K562 (cell line): ENCODE results near the gene GIGYF1. TPM values are rescaled to one million over a fixed set of nuclear protein-coding genes. Genes with fewer than 3 reads are reported as not detected.

Experiments used
- ATAC-seq: fragments of 200-7000 bp; cut with Tn5 transposase; 3 replicates; pipeline ENCODE4 v1.9.1; 2020; ENCODE audit warnings: moderate library complexity
- BruUV-seq: library from RNA; stranded (reverse); fragments of 400-500 nt; replicated peaks from 2 replicates; lab custom pipeline; 2021; lab: Mats Ljungman, UMichigan
- CTCF ChIA-PET: fragments of 300-600 bp; formaldehyde crosslinking; extraction: SDS; loops from one replicate; lab custom pipeline; 2021; ENCODE audit warnings: low intra/inter-chr PET ratio; lab: Yijun Ruan, JAX
- POLR2A ChIA-PET: fragments of 300-600, 350-650 bp; sonication (Branson Sonifier 250); formaldehyde crosslinking; extraction: SDS; loops from one replicate; lab custom pipeline; 2021; ENCODE audit warnings: antibody characterized with exemption, inconsistent platforms; lab: Yijun Ruan, JAX
- DNase-seq, 4 experiments: peaks; one replicate each; pipeline versions ENCODE4 v3.0.0 to v3.0.0-alpha.2; 2011 to 2018; ENCODE audit warnings: low spot score in 3 of 4, mixed read lengths in 3 of 4; ENCODE audit errors: extremely low read depth in 1 of 4
- FAIRE-seq: peaks from 2 replicates; lab custom pipeline; 2011; peaks lifted over from hg19 to GRCh38; lab: Jason Lieb, UNC
- H2AFZ ChIP-seq: 2 replicates; pipeline ENCODE4 v1.6.0; 2011; ENCODE audit warnings: low read depth, low read length, control low read depth, inconsistent platforms
- H3K27ac ChIP-seq: fragments of 200-600 bp; 3 replicates; pipeline ENCODE4 v1.8.0; 2011; ENCODE audit warnings: low read depth, mild to moderate bottlenecking, control low read depth, inconsistent platforms, low read length, moderate library complexity, mixed read lengths; ENCODE audit errors: extremely low read depth
- H3K27me3 ChIP-seq, 2 experiments: fragments of 300-600 bp in 1 of 2; 2 replicates in 1 of 2; 3 replicates in 1 of 2; pipeline versions ENCODE4 v1.6.0 to v1.8.0; 2011; ENCODE audit warnings: inconsistent platforms in 2 of 2, low read length in 2 of 2, mild to moderate bottlenecking in 1 of 2, mixed read lengths in 1 of 2, moderate library complexity in 1 of 2; ENCODE audit not compliant: control insufficient read depth in 2 of 2, insufficient read depth in 2 of 2
- H3K36me3 ChIP-seq: fragments of 300-600 bp; 3 replicates; pipeline ENCODE4 v1.8.0; 2011; ENCODE audit warnings: mild to moderate bottlenecking, low read length, inconsistent platforms; ENCODE audit not compliant: control insufficient read depth, insufficient read depth
- H3K4me1 ChIP-seq, 2 experiments: fragments of 200-600 bp in 1 of 2; replicated peaks in 1 of 2; 2 replicates in 1 of 2; 3 replicates in 1 of 2; pipeline versions ENCODE4 v1.5.1 to v1.8.0; 2011; ENCODE audit warnings: inconsistent platforms in 2 of 2, low read length in 2 of 2, mild to moderate bottlenecking in 1 of 2, mixed read lengths in 1 of 2, moderate library complexity in 1 of 2; ENCODE audit not compliant: control insufficient read depth in 2 of 2, insufficient read depth in 2 of 2
- H3K4me2 ChIP-seq: 2 replicates; pipeline ENCODE4 v1.6.1; 2011; ENCODE audit warnings: low read length, control low read depth, inconsistent platforms, mixed read lengths; ENCODE audit not compliant: insufficient read depth
- H3K4me3 ChIP-seq: fragments of 200-600 bp; sonication (generic), shearing (Covaris generic); 2 replicates; pipeline ENCODE4 v1.5.1; 2016; ENCODE audit warnings: control low read depth, inconsistent platforms
- H3K79me2 ChIP-seq: fragments of 200-600 bp; 3 replicates; pipeline ENCODE4 v1.8.0; 2011; ENCODE audit warnings: low read length, inconsistent platforms; ENCODE audit not compliant: control insufficient read depth, insufficient read depth
- H3K9ac ChIP-seq, 2 experiments: 2 replicates each; pipeline versions ENCODE4 v1.6.0 to v1.6.1; 2011; ENCODE audit warnings: low read depth in 2 of 2, low read length in 2 of 2, control low read depth in 1 of 2, inconsistent platforms in 1 of 2, mild to moderate bottlenecking in 1 of 2, mixed read lengths in 1 of 2; ENCODE audit not compliant: insufficient read depth in 1 of 2
- H3K9me1 ChIP-seq: one replicate; pipeline ENCODE4 v1.6.0; 2011; ENCODE audit warnings: inconsistent platforms, mild to moderate bottlenecking, low read length, moderate library complexity; ENCODE audit not compliant: control insufficient read depth, insufficient read depth
- H3K9me3 ChIP-seq: replicated peaks from 2 replicates; pipeline ENCODE4 v1.5.1; 2011; ENCODE audit warnings: low read depth, low read length, inconsistent platforms; ENCODE audit not compliant: control insufficient read depth, insufficient read depth
- H4K20me1 ChIP-seq: replicated peaks from 2 replicates; pipeline ENCODE4 v1.6.1; 2011; ENCODE audit warnings: low read length, inconsistent platforms, mixed read lengths; ENCODE audit not compliant: control insufficient read depth, insufficient read depth
- CHD1 ChIP-seq: fragments of 200-600 bp; sonication (generic); IDR thresholded peaks from one replicate; pipeline ENCODE4 v1.6.1; 2012; ENCODE audit warnings: mild to moderate bottlenecking, moderate library complexity, low read length, inconsistent platforms
- ETV5 ChIP-seq: sonication (generic); formaldehyde crosslinking; IDR thresholded peaks from 2 replicates; pipeline ENCODE4 v1.4.0; 2020; ENCODE audit warnings: low read depth, mild to moderate bottlenecking, missing genetic modification reagents
- HDAC2 ChIP-seq: fragments of 450-650 bp; IDR thresholded peaks from 2 replicates; pipeline ENCODE4 v1.6.1; 2016; ENCODE audit warnings: mild to moderate bottlenecking
- HDGF ChIP-seq: fragments of 450-650 bp; IDR thresholded peaks from 2 replicates; pipeline ENCODE4 v1.6.1; 2016
- KAT7 ChIP-seq: sonication (generic); formaldehyde crosslinking; IDR thresholded peaks from 2 replicates; pipeline ENCODE4 v1.8.0; 2022; ENCODE audit warnings: missing genetic modification reagents, mild to moderate bottlenecking, borderline replicate concordance
- KDM4B ChIP-seq, 2 experiments: fragments of 450-650 bp in 1 of 2; sonication (generic) in 1 of 2; IDR thresholded peaks; 2 replicates each; pipeline ENCODE4 v1.6.1; 2016 to 2017; ENCODE audit warnings: borderline replicate concordance in 2 of 2, antibody characterized with exemption in 1 of 2, low read depth in 1 of 2, mild to moderate bottlenecking in 1 of 2
- MBD2 ChIP-seq: sonication (generic); IDR thresholded peaks from 2 replicates; pipeline ENCODE4 v1.6.1; 2016; ENCODE audit warnings: low read depth, borderline replicate concordance
- NCOR1 ChIP-seq: fragments of 450-650 bp; IDR thresholded peaks from 2 replicates; pipeline ENCODE4 v1.6.1; 2016; ENCODE audit warnings: mild to moderate bottlenecking, moderate library complexity
- NR2C2 ChIP-seq, 2 experiments: fragments of 200-800 bp in 1 of 2; sonication (Bioruptor generic) in 1 of 2; sonication (generic) in 1 of 2; formaldehyde crosslinking in 1 of 2; IDR thresholded peaks; 2 replicates each; pipeline versions ENCODE4 v1.6.1 to v1.8.0; 2016 to 2022; ENCODE audit warnings: mild to moderate bottlenecking in 1 of 2, missing compliant biosample characterization in 1 of 2, missing genetic modification characterization in 1 of 2, missing genetic modification reagents in 1 of 2
- SP1 ChIP-seq: sonication (generic); formaldehyde crosslinking; IDR thresholded peaks from 2 replicates; pipeline ENCODE4 v1.8.1; 2022; ENCODE audit warnings: mild to moderate bottlenecking, missing genetic modification reagents
- ZBTB9 ChIP-seq: fragments of 450-650 bp; formaldehyde crosslinking; IDR thresholded peaks from 2 replicates; pipeline ENCODE4 v1.4.0; 2020; ENCODE audit warnings: mild to moderate bottlenecking, moderate library complexity
- ZNF584 ChIP-seq: fragments of 200-800 bp; sonication (Bioruptor generic); IDR thresholded peaks from 2 replicates; pipeline ENCODE4 v1.6.1; 2016; ENCODE audit warnings: low read depth, mild to moderate bottlenecking, missing genetic modification characterization, missing compliant biosample characterization
- WGBS: fragments of 100-300 bp; shearing (Covaris generic); methylation state at CpG from one replicate; pipeline ENCODE4 v1.1.6; 2016; ENCODE audit warnings: low coverage, mixed read lengths; ENCODE audit not compliant: insufficient coverage; ENCODE audit errors: missing lambda C conversion rate; 5-methylcytosine and 5-hydroxymethylcytosine counted together
- in situ Hi-C: fragments of 300-500 bp; cut with MboI; formaldehyde crosslinking; loops from 4 replicates; pipeline ENCODE4 v1.15.0; 2018; ENCODE audit warnings: inconsistent platforms, mixed read lengths
- intact Hi-C: fragments of 100-400 bp; cut with micrococcal nuclease; formaldehyde crosslinking; loops from 2 replicates; pipeline ENCODE4 v1.14.2; 2022
- polyA plus RNA-seq, 8 experiments: library from polyadenylated mRNA; depleted of rRNA in 4 of 8; stranded (reverse) in 5 of 8; unstranded in 3 of 8; fragments of >200 nt; fragmentation: Nextera tagmentation in 2 of 8; fragmentation: Illumina TruSeq in 1 of 8; extraction: Ambion mirVana in 2 of 8; extraction: Trizol in 1 of 8; gene quantifications; 2 replicates each; pipeline versions ENCODE4 v1.2.1 to v1.2.3, GENCODE V29; 2011 to 2014; ENCODE audit warnings: inconsistent platforms in 1 of 8, missing spikeins in 1 of 8
- total RNA-seq, 7 experiments: library from RNA; depleted of rRNA in 6 of 7; stranded (reverse); fragments of >200 nt in 6 of 7; fragmentation: Illumina TruSeq in 2 of 7; extraction: Trizol in 2 of 7; gene quantifications; 2 replicates each; pipeline versions ENCODE4 v1.2.1 to v1.2.3, GENCODE V29; 2011 to 2021; ENCODE audit warnings: low replicate concordance in 1 of 7
- TF ChIP-seq, protein P1 (sequence below): sonication (generic); formaldehyde crosslinking; IDR thresholded peaks from 2 replicates; pipeline ENCODE4 v1.8.0; 2023; ENCODE audit warnings: missing genetic modification reagents, mild to moderate bottlenecking, borderline replicate concordance

GIGYF1 gene
- total and polyA plus RNA-seq, 9 of the 15 experiments (the other 6 are each of a cell fraction or from before 2014, with no cell fraction given) = 0.56 to 76.2 (median 16.8) TPM

DNA sequence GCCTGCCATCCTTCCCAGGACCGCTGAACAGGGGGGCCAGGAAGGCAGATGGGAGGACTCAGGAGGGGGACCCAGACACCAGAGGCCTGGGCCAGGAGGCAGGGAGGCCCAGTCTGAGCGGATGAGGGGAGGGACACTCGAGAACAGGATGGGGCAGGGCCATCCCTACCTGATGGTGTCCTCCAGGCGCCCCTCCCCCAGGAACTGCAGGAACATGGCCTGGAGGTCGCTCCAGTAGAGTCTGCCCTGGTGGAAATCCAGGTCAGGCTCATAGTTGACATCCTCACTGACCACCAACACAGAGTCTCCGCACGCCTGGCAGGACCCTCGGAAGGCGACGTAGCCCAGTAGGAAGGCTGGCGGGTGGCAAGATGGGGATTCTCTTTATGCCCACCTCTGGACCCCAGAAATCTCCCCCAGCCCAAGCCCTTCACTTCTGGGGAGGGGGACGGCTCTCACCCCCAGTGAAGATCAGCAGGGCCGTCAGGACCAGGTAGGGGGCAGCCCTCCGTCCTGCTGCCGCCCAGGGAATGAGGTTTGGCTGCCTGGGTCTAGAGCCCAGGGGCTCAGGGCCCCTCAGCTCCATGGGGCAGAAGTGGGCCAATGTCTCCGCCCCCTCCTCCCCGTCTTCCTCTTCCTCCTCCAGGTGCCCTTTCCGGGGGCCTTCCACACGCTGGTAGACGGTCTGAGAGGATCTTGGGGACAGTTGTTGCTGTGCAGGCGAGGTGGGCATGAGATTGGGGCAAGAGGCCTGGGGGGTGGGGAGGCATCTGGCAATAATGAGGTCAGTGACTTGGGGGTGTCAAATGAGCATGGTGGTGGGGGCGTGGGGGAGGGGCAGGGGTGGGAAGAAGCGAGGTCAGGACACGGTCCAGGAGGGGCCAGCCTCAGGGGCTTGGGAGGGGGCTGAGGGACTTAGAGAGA is 53.3 kb downstream of the GIGYF1 start:
- peak; percentile 29 for FAIRE-seq
- H3K9ac ChIP-seq = peak overlapping the region; percentile 92 to 94
- peak; percentile 76 to 88 (median 86) for DNase-seq
- under 1% methylated on average over 22 of the region's 24 CpGs for WGBS
- in situ Hi-C loops (no loop called here), intact Hi-C loops (loop anchor here (1.0 to 5.0 kb wide), 2 partner anchors 33 to 52 kb away; partner anchors contain the start of genes GIGYF1 and GNB2)
- H3K27me3 ChIP-seq = no peaks in the 10 kb centered on the region
- ATAC-seq = peak; percentile 61
- BruUV-seq = no TSS peak
- POLR2A ChIA-PET = interaction anchor here (0.8 to 2.7 kb wide), 3 partner anchors 11 to 40 kb away, joined by 3 to 22 read pairs (median 6); no protein-coding TSS in a partner anchor
- peaks cover 25 to 41% of the 10 kb centered on the region in 2 experiments for H3K4me1 ChIP-seq
- H3K4me3 ChIP-seq = peak overlapping the region; percentile 55
- peak overlapping the region; percentile 44 for H2AFZ ChIP-seq
- H3K9me3 ChIP-seq = no peaks in the 10 kb centered on the region
- peaks cover 57% of the 10 kb centered on the region for H3K79me2 ChIP-seq
- CTCF ChIA-PET = no interaction called here
- H4K20me1 ChIP-seq = no peaks in the 10 kb centered on the region
- H3K36me3 ChIP-seq = peaks cover 15% of the 10 kb centered on the region
- no peaks in the 10 kb centered on the region for H3K9me1 ChIP-seq
- peak overlapping the region; percentile 98 for H3K27ac ChIP-seq
- peak overlapping the region; percentile 95 for H3K4me2 ChIP-seq
- TF ChIP-seq, protein P1, sequence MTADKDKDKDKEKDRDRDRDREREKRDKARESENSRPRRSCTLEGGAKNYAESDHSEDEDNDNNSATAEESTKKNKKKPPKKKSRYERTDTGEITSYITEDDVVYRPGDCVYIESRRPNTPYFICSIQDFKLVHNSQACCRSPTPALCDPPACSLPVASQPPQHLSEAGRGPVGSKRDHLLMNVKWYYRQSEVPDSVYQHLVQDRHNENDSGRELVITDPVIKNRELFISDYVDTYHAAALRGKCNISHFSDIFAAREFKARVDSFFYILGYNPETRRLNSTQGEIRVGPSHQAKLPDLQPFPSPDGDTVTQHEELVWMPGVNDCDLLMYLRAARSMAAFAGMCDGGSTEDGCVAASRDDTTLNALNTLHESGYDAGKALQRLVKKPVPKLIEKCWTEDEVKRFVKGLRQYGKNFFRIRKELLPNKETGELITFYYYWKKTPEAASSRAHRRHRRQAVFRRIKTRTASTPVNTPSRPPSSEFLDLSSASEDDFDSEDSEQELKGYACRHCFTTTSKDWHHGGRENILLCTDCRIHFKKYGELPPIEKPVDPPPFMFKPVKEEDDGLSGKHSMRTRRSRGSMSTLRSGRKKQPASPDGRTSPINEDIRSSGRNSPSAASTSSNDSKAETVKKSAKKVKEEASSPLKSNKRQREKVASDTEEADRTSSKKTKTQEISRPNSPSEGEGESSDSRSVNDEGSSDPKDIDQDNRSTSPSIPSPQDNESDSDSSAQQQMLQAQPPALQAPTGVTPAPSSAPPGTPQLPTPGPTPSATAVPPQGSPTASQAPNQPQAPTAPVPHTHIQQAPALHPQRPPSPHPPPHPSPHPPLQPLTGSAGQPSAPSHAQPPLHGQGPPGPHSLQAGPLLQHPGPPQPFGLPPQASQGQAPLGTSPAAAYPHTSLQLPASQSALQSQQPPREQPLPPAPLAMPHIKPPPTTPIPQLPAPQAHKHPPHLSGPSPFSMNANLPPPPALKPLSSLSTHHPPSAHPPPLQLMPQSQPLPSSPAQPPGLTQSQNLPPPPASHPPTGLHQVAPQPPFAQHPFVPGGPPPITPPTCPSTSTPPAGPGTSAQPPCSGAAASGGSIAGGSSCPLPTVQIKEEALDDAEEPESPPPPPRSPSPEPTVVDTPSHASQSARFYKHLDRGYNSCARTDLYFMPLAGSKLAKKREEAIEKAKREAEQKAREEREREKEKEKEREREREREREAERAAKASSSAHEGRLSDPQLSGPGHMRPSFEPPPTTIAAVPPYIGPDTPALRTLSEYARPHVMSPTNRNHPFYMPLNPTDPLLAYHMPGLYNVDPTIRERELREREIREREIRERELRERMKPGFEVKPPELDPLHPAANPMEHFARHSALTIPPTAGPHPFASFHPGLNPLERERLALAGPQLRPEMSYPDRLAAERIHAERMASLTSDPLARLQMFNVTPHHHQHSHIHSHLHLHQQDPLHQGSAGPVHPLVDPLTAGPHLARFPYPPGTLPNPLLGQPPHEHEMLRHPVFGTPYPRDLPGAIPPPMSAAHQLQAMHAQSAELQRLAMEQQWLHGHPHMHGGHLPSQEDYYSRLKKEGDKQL = peak; percentile 49; the same call in 1 of the 2 replicates
- TF ChIP-seq ZNF584 (CRISPR knock-in tag) (0 out of 2 replicates have a peak, but pooled peaks have one; percentile 3), ZBTB9 (CRISPR knock-in tag) (0 out of 2 replicates have a peak, but pooled peaks have one; percentile 35), KAT7 (CRISPR knock-in tag) (peak; percentile 83; the same call in 1 of the 2 replicates), NR2C2 (CRISPR knock-in tag; IDR thresholded peaks at IDR 0.05) (0 out of 2 replicates have a peak, but pooled peaks have one; percentile 28), NR2C2 (tag; IDR thresholded peaks at IDR 0.05) (peak; percentile 34; the same call in 1 of the 2 replicates), HDAC2 (peak; percentile 32; the same call in 1 of the 2 replicates), CHD1 (peak; percentile 55), KDM4B (IDR thresholded peaks at IDR 0.05; ENCODE audit: borderline replicate concordance in 2 of 2, low read depth in 1 of 2) (peak in 1 of 2 experiments; percentile 3; a peak in 1 of 4 replicates), MBD2 (no peak), HDGF (0 out of 2 replicates have a peak, but pooled peaks have one; percentile 29), NCOR1 (no peak), ETV5 (CRISPR knock-in tag) (peak; percentile 65; the same call in 1 of the 2 replicates), SP1 (peak; percentile 69; the same call in 1 of the 2 replicates)
